Astrocyte (in vitro differentiated cells and primary cell): Measurements from ENCODE around the gene SLC6A1.

Source experiments
- CTCF ChIP-seq: IDR thresholded peaks from 2 replicates; pipeline ENCODE4 v1.5.1; 2011; ENCODE audit warnings: low read depth, mild to moderate bottlenecking, inconsistent platforms, low read length, moderate library complexity; ENCODE audit not compliant: insufficient read depth
- EZH2 ChIP-seq: IDR thresholded peaks from 2 replicates; pipeline ENCODE4 v1.6.1; 2012; ENCODE audit warnings: mild to moderate bottlenecking, low read length, inconsistent platforms; ENCODE audit not compliant: insufficient read depth

DNA sequence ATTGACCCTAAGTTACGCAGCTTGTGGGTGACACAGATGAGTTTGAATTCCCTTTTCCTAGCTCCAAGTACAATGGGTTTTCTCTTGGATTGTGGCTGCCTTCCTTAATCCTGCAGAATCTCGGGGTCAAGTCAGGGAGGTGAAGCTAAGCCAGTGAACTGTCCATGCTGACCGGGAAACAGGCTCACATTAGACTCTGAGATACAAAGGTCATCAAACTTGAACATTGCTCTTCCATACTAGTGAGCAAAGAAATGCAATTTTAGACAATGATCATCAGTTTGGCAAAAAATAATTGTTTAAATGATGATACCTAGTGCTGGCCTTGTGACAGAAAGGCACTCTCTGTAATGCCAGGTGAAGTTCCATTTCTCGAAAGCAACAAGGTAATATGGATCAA, 31.6 kb downstream of the SLC6A1 start:
- TF ChIP-seq CTCF: no peak
- no peak for TF ChIP-seq EZH2
